HepG2 (cell line): Measurements from ENCODE around the gene SLC38A2. TPM values are rescaled to one million over a fixed set of nuclear protein-coding genes. Genes with fewer than 3 reads are reported as not detected.

Source experiments
- ATAC-seq: fragments of 200-7000 bp; cut with Tn5 transposase; 3 replicates; pipeline ENCODE4 v1.9.1; 2020; ENCODE audit warnings: mild to moderate bottlenecking, moderate library complexity
- BruUV-seq: library from RNA; stranded (reverse); fragments of 400-500 nt; replicated peaks from 2 replicates; lab custom pipeline; 2021; lab: Mats Ljungman, UMichigan
- CTCF ChIA-PET: fragments of 300-600 bp; formaldehyde crosslinking; extraction: SDS; loops from one replicate; lab custom pipeline; 2021; ENCODE audit warnings: low total read pairs, inconsistent platforms, low intra/inter-chr PET ratio; lab: Yijun Ruan, JAX
- POLR2A ChIA-PET: fragments of 350-600 bp; sonication (Branson Sonifier 250); formaldehyde crosslinking; loops from one replicate; lab custom pipeline; 2020; ENCODE audit warnings: antibody characterized with exemption, inconsistent platforms; lab: Yijun Ruan, JAX
- DNase-seq: peaks from one replicate; pipeline ENCODE4 v3.0.0-alpha.2; 2015; ENCODE audit warnings: low spot score
- FAIRE-seq: peaks from 3 replicates; lab custom pipeline; 2011; peaks lifted over from hg19 to GRCh38; lab: Jason Lieb, UNC
- H2AFZ ChIP-seq: one replicate; pipeline ENCODE4 v1.6.1; 2011; ENCODE audit warnings: low read length, inconsistent platforms
- H3K27ac ChIP-seq: fragments of 300-600 bp; 3 replicates; pipeline ENCODE4 v1.8.0; 2011; ENCODE audit warnings: mixed run types, mild to moderate bottlenecking, mixed read lengths, low read length, inconsistent platforms; ENCODE audit not compliant: insufficient read depth; ENCODE audit errors: extremely low read length
- H3K27me3 ChIP-seq, 2 experiments: fragments of 200-600 bp in 1 of 2; 2 replicates in 1 of 2; 3 replicates in 1 of 2; pipeline versions ENCODE4 v1.6.0 to v1.8.0; 2011; ENCODE audit warnings: low read length in 2 of 2, mild to moderate bottlenecking in 2 of 2, moderate library complexity in 2 of 2, inconsistent platforms in 1 of 2; ENCODE audit not compliant: insufficient read depth in 2 of 2, control insufficient read depth in 1 of 2
- H3K36me3 ChIP-seq, 2 experiments: fragments of 200-600 bp in 1 of 2; replicated peaks in 1 of 2; 2 replicates in 1 of 2; 3 replicates in 1 of 2; pipeline versions ENCODE4 v1.5.1 to v1.8.0; 2011; ENCODE audit warnings: low read length in 2 of 2, inconsistent platforms in 1 of 2; ENCODE audit not compliant: insufficient read depth in 2 of 2, control insufficient read depth in 1 of 2
- H3K4me1 ChIP-seq: 2 replicates; pipeline ENCODE4 v1.5.1; 2012; ENCODE audit warnings: low read length, inconsistent platforms; ENCODE audit not compliant: insufficient read depth
- H3K4me2 ChIP-seq: 2 replicates; pipeline ENCODE4 v1.6.0; 2011; ENCODE audit warnings: low read depth, low read length, inconsistent platforms
- H3K4me3 ChIP-seq, 3 experiments: fragments of 200-600 bp in 1 of 3; sonication (generic), shearing (Covaris generic) in 1 of 3; replicated peaks in 1 of 3; 2 replicates each; pipeline ENCODE4 v1.5.1; 2011 to 2016; ENCODE audit warnings: low read length in 3 of 3, inconsistent platforms in 2 of 3, low read depth in 2 of 3, mild to moderate bottlenecking in 2 of 3, control low read depth in 1 of 3, mixed read lengths in 1 of 3; ENCODE audit not compliant: insufficient read depth in 1 of 3
- H3K79me2 ChIP-seq: one replicate; pipeline ENCODE4 v1.6.1; 2011; ENCODE audit warnings: low read length, inconsistent platforms; ENCODE audit not compliant: insufficient read depth
- H3K9ac ChIP-seq: 2 replicates; pipeline ENCODE4 v1.6.0; 2011; ENCODE audit warnings: mild to moderate bottlenecking, low read depth, low read length, inconsistent platforms; ENCODE audit not compliant: insufficient read depth
- H3K9me3 ChIP-seq: 2 replicates; pipeline ENCODE4 v1.5.1; 2012; ENCODE audit warnings: mild to moderate bottlenecking, low read length
- H4K20me1 ChIP-seq: 2 replicates; pipeline ENCODE4 v1.6.0; 2011; ENCODE audit warnings: inconsistent platforms, mild to moderate bottlenecking, low read length, moderate library complexity; ENCODE audit not compliant: insufficient read depth
- AGO2 ChIP-seq: fragments of 200-400 bp; formaldehyde crosslinking; optimal IDR thresholded peaks from 2 replicates; pipeline ENCODE3; 2017; ENCODE audit warnings: mild to moderate bottlenecking, low read depth, low read length, moderate library complexity
- CENPT ChIP-seq: sonication (generic); formaldehyde crosslinking; IDR thresholded peaks from 2 replicates; pipeline ENCODE4 v1.8.0; 2022; ENCODE audit warnings: low read depth, mild to moderate bottlenecking, moderate library complexity, missing genetic modification reagents
- FLYWCH1 ChIP-seq: sonication (generic); formaldehyde crosslinking; IDR thresholded peaks from 2 replicates; pipeline ENCODE4 v1.8.1; 2023; ENCODE audit warnings: mild to moderate bottlenecking, missing genetic modification reagents
- FOXA1 ChIP-seq, 2 experiments: fragments of 450-650 bp in 1 of 2; sonication (generic) in 1 of 2; formaldehyde crosslinking in 1 of 2; IDR thresholded peaks; 2 replicates each; pipeline versions ENCODE4 v1.4.0 to v1.6.1; 2016 to 2020; ENCODE audit warnings: missing genetic modification reagents in 1 of 2
- KDM5A ChIP-seq: fragments of 200-600 bp; sonication (generic); IDR thresholded peaks from 2 replicates; pipeline ENCODE4 v1.7.0; 2018; ENCODE audit warnings: antibody characterized with exemption, mild to moderate bottlenecking, low read length, borderline replicate concordance
- SRF ChIP-seq: IDR thresholded peaks from 2 replicates; pipeline ENCODE4 v1.6.1; 2011; ENCODE audit warnings: mild to moderate bottlenecking, low read depth, low read length, moderate library complexity
- THAP11 ChIP-seq: IDR thresholded peaks from 2 replicates; pipeline ENCODE4 v1.6.1; 2016; ENCODE audit warnings: missing biosample characterization, missing genetic modification reagents
- THYN1 ChIP-seq: sonication (generic); formaldehyde crosslinking; IDR thresholded peaks from 2 replicates; pipeline ENCODE4 v1.8.1; 2023; ENCODE audit warnings: low read depth, mild to moderate bottlenecking, moderate library complexity, missing genetic modification reagents, borderline replicate concordance
- ZNF207 ChIP-seq: fragments of 450-650 bp; IDR thresholded peaks from 2 replicates; pipeline ENCODE4 v1.6.1; 2016; ENCODE audit warnings: antibody characterized with exemption, borderline replicate concordance
- ZNF768 ChIP-seq: sonication (generic); formaldehyde crosslinking; IDR thresholded peaks from 2 replicates; pipeline ENCODE4 v1.4.0; 2020; ENCODE audit warnings: missing genetic modification reagents
- WGBS: methylation state at CpG from one replicate; pipeline ENCODE4 v1.1.6; 2017; ENCODE audit warnings: low lambda C conversion rate; 5-methylcytosine and 5-hydroxymethylcytosine counted together
- in situ Hi-C: cut with HindIII; loops from 2 replicates; pipeline ENCODE4 v1.10.0; 2017; ENCODE audit warnings: low pct_unique_long_range_greater_than_20kb; ENCODE audit not compliant: extremely low pct_ligation_motif_present
- intact Hi-C: fragments of 100-400 bp; cut with micrococcal nuclease; formaldehyde crosslinking; loops from one replicate; pipeline ENCODE4 v1.10.0; 2022; ENCODE audit not compliant: unreplicated experiment
- polyA plus RNA-seq, 8 experiments: library from polyadenylated mRNA; depleted of rRNA in 3 of 8; stranded (reverse) in 7 of 8; unstranded in 1 of 8; fragments of >200 nt; fragmentation: Illumina TruSeq in 4 of 8; extraction: Trizol in 4 of 8; gene quantifications; 2 replicates each; pipeline versions ENCODE4 v1.2.1 to v1.2.3, GENCODE V29; 2011 to 2016; ENCODE audit warnings: low read depth in 4 of 8, missing spikeins in 1 of 8, mixed read lengths in 1 of 8; ENCODE audit not compliant: insufficient read depth in 1 of 8
- total RNA-seq, 5 experiments: library from RNA; depleted of rRNA; stranded (reverse); fragments of >200 nt; fragmentation: Illumina TruSeq; extraction: Trizol; gene quantifications; 2 replicates each; pipeline ENCODE4 v1.2.3, GENCODE V29; 2016; ENCODE audit warnings: low read depth in 1 of 5
- TF ChIP-seq, protein P1 (sequence below): fragments of 450-650 bp; IDR thresholded peaks from 2 replicates; pipeline ENCODE4 v1.6.1; 2017; ENCODE audit warnings: mild to moderate bottlenecking
- TF ChIP-seq, protein P2 (sequence below): sonication (generic); formaldehyde crosslinking; IDR thresholded peaks from 2 replicates; pipeline ENCODE4 v1.4.0; 2020; ENCODE audit warnings: low read depth, mild to moderate bottlenecking, missing genetic modification reagents
- TF ChIP-seq, protein P3 (sequence below): sonication (generic); formaldehyde crosslinking; IDR thresholded peaks from 2 replicates; pipeline ENCODE4 v1.5.0; 2020; ENCODE audit warnings: missing genetic modification reagents
- TF ChIP-seq, protein P4 (sequence below): sonication (generic); formaldehyde crosslinking; IDR thresholded peaks from 2 replicates; pipeline ENCODE4 v1.4.0; 2020; ENCODE audit warnings: missing genetic modification reagents

SLC38A2 gene
- total and polyA plus RNA-seq, 2 of the 13 experiments (the other 11 are each of a cell fraction or from before 2014, with no cell fraction given): 368 to 880 TPM

DNA sequence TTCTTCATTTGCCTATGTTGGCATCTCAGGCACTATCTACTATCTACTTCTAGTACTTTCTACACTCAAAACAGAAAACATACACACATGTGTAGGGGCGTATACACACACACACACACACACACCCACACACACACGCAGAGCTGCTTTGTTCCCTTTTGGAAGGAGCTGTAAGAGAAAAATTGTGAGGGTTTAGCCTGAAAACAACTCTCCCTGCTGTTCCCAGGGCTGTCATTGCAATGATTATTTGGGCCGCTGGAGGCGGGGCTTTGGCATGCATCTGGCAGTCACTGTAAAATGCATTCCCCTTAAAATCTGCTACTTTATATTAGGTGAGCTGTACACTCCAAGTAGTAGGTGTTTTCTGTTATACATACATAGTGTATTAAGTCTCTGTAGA is 29.1 kb upstream of the SLC38A2 start (continued):
- TF ChIP-seq THYN1 (no peak), ZNF768 (no peak), FOXA1 (IDR thresholded peaks at IDR 0.05) (no peak), FOXA1 (CRISPR knock-in tag; IDR thresholded peaks at IDR 0.05) (no peak), KDM5A (no peak)
- TF ChIP-seq, protein P1, sequence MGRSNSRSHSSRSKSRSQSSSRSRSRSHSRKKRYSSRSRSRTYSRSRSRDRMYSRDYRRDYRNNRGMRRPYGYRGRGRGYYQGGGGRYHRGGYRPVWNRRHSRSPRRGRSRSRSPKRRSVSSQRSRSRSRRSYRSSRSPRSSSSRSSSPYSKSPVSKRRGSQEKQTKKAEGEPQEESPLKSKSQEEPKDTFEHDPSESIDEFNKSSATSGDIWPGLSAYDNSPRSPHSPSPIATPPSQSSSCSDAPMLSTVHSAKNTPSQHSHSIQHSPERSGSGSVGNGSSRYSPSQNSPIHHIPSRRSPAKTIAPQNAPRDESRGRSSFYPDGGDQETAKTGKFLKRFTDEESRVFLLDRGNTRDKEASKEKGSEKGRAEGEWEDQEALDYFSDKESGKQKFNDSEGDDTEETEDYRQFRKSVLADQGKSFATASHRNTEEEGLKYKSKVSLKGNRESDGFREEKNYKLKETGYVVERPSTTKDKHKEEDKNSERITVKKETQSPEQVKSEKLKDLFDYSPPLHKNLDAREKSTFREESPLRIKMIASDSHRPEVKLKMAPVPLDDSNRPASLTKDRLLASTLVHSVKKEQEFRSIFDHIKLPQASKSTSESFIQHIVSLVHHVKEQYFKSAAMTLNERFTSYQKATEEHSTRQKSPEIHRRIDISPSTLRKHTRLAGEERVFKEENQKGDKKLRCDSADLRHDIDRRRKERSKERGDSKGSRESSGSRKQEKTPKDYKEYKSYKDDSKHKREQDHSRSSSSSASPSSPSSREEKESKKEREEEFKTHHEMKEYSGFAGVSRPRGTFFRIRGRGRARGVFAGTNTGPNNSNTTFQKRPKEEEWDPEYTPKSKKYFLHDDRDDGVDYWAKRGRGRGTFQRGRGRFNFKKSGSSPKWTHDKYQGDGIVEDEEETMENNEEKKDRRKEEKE: no peak
- TF ChIP-seq, protein P2, sequence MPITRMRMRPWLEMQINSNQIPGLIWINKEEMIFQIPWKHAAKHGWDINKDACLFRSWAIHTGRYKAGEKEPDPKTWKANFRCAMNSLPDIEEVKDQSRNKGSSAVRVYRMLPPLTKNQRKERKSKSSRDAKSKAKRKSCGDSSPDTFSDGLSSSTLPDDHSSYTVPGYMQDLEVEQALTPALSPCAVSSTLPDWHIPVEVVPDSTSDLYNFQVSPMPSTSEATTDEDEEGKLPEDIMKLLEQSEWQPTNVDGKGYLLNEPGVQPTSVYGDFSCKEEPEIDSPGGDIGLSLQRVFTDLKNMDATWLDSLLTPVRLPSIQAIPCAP: no peak

DNA sequence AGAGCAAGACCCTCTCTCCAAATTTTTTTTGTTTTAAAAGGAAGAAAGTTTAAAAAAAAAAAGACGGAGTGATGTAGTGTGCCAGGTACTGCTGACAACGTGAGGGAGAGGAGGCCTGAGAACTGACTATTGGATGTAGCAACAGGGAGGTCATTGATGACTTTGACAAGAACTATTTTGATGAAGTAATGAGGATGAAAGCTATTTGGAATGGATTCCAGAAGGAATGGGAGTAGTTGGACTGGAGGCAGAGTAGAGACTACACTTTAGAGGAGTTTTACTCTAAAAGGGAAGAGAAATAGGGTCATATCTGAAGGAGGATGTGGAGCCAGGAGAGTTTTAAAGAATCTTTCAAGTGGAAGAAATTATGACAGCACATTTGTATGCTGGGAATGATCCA is 27.8 kb upstream of the SLC38A2 start:
- Histone ChIP-seq H3K79me2 (no peaks in the 10 kb centered on the region), H3K4me2 (no peak overlapping the region), H3K9me3 (no peaks in the 10 kb centered on the region), H2AFZ (no peak overlapping the region), H3K36me3 (no peaks in the 10 kb centered on the region), H3K4me1 (peaks cover 33% of the 10 kb centered on the region), H3K4me3 (no peak overlapping the region), H4K20me1 (no peaks in the 10 kb centered on the region), H3K27me3 (no peaks in the 10 kb centered on the region), H3K9ac (no peak overlapping the region), H3K27ac (no peak overlapping the region)
- ChIA-PET POLR2A (interaction anchor here (1.3 to 1.6 kb wide), 2 partner anchors 9 to 14 kb away, joined by 3 to 6 read pairs; no protein-coding TSS in a partner anchor), CTCF (no interaction called here)
- in situ Hi-C loops: no loop called here
- no TSS peak for BruUV-seq
- FAIRE-seq (no peak), ATAC-seq (no peak), DNase-seq (no peak)
- intact Hi-C loops: no loop called here
- 94% methylated on average over 2 of the region's 2 CpGs for WGBS
- TF ChIP-seq SRF (no peak), CENPT (no peak), ZNF207 (no peak), AGO2 (no peak), THAP11 (CRISPR knock-in tag) (no peak), FLYWCH1 (CRISPR knock-in tag) (no peak), FOXA1 (IDR thresholded peaks at IDR 0.05) (no peak), FOXA1 (CRISPR knock-in tag; IDR thresholded peaks at IDR 0.05) (no peak)
- TF ChIP-seq, protein P3, sequence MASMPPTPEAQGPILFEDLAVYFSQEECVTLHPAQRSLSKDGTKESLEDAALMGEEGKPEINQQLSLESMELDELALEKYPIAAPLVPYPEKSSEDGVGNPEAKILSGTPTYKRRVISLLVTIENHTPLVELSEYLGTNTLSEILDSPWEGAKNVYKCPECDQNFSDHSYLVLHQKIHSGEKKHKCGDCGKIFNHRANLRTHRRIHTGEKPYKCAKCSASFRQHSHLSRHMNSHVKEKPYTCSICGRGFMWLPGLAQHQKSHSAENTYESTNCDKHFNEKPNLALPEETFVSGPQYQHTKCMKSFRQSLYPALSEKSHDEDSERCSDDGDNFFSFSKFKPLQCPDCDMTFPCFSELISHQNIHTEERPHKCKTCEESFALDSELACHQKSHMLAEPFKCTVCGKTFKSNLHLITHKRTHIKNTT: no peak
- TF ChIP-seq, protein P4, sequence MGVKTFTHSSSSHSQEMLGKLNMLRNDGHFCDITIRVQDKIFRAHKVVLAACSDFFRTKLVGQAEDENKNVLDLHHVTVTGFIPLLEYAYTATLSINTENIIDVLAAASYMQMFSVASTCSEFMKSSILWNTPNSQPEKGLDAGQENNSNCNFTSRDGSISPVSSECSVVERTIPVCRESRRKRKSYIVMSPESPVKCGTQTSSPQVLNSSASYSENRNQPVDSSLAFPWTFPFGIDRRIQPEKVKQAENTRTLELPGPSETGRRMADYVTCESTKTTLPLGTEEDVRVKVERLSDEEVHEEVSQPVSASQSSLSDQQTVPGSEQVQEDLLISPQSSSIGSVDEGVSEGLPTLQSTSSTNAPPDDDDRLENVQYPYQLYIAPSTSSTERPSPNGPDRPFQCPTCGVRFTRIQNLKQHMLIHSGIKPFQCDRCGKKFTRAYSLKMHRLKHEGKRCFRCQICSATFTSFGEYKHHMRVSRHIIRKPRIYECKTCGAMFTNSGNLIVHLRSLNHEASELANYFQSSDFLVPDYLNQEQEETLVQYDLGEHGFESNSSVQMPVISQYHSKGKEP (CRISPR knock-in tag): no peak
